BE2C (cell line): ENCODE data around the gene NAGPA.

Source experiments
- DNase-seq: peaks from one replicate; pipeline ENCODE4 v3.0.0-alpha.2; 2020
- H3K27me3 ChIP-seq: fragments of 250-450 bp; sonication (Bioruptor Pico); 2 replicates; pipeline ENCODE4 v1.5.1; 2020; ENCODE audit warnings: mild to moderate bottlenecking
- H3K36me3 ChIP-seq: fragments of 250-450 bp; sonication (Bioruptor Pico); 2 replicates; pipeline ENCODE4 v1.5.1; 2020; ENCODE audit warnings: mild to moderate bottlenecking
- H3K4me1 ChIP-seq: fragments of 250-450 bp; sonication (Bioruptor Pico); 2 replicates; pipeline ENCODE4 v1.5.1; 2020
- H3K4me3 ChIP-seq: 2 replicates; pipeline ENCODE4 v1.5.1; 2011; ENCODE audit warnings: low read depth, low read length
- H3K9me3 ChIP-seq: fragments of 250-450 bp; sonication (Bioruptor Pico); 2 replicates; pipeline ENCODE4 v1.5.1; 2020
- CTCF ChIP-seq: IDR thresholded peaks from 2 replicates; pipeline ENCODE4 v1.5.1; 2012; ENCODE audit warnings: mild to moderate bottlenecking, low read depth, low read length

Gene NAGPA

GRCh38 chr16:5011637-5012036 is 22.1 kb downstream of the NAGPA start:
- Histone ChIP-seq H3K9me3 (no peaks in the 10 kb centered on the region; the same call in 1 of the 2 replicates), H3K27me3 (peaks cover 45% of the 10 kb centered on the region)
- no peak for TF ChIP-seq CTCF

DNA sequence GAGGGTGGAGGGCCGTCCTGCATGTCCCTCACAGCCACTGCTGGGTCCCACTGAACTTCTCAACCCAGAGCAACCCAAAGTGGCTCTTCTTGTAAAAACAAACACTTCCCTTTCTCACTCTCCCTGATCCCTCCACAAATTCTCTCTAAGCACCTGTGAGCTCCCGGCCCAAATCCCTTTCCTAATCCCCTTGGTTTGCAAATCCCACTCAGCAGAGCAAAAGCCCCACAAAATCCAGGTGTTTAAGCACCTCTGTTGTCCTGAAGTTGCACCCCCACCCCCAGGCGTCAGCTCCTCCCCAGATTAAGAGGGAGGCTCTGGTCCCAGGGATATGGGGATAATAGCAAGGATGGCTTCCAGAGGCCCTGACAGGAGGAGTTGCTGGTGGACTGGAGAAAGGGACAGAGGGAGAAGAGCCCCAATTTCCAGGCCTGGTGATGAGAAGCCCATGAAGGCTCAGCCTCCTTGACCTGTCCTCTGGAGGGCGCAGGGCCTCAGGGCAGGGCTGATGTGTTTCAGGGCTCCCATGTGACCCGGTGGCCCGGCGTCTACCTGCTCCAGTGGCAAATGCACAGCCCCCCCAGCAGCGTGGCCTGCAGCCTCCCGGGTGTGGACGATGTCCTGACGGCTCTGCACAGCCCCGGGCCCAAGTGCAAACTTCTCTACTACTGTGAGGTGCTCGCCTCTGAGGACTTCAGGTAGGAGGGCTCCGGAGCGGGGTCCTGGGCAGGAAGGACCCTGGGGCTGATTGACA is 23.0 kb downstream of the NAGPA start:
- no peak for TF ChIP-seq CTCF
- no peaks in the 10 kb centered on the region; the same call in 1 of the 2 replicates for H3K9me3 ChIP-seq
- H3K27me3 ChIP-seq: peaks cover 45% of the 10 kb centered on the region
- no peak overlapping the region for H3K4me3 ChIP-seq
- no peaks in the 10 kb centered on the region for H3K36me3 ChIP-seq
- H3K4me1 ChIP-seq: no peaks in the 10 kb centered on the region
- no peak for DNase-seq

More at GRCh38 chr16:5011637-5012036, 22.1 kb downstream of the NAGPA start:
- Histone ChIP-seq H3K36me3 (no peaks in the 10 kb centered on the region), H3K4me3 (no peak overlapping the region), H3K4me1 (no peaks in the 10 kb centered on the region)
- no peak for DNase-seq

DNA sequence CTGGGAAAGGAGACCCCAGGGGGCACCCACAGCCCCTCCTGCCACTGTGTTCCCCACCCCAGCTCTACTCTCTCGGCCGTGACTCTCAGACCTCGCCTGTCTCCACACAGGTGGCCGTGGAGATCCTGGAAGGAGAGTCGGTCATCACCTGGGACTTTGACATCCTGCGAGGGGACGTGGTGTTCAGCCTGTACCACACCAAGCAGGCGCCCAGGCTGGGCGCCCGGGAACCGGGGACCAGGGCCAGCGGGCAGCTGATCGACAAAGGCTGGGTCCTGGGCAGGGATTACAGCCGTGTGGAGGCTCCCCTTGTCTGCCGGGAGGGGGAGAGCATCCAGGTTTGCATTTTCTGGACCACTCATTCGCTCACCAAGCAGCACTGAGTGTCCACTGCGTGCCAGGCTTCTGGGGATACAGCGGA is 25.4 kb downstream of the NAGPA start:
- peaks cover 49% of the 10 kb centered on the region for H3K27me3 ChIP-seq
- no peak overlapping the region for H3K4me3 ChIP-seq
- DNase-seq: no peak
- no peaks in the 10 kb centered on the region; the same call in 1 of the 2 replicates for H3K9me3 ChIP-seq
- H3K4me1 ChIP-seq: no peaks in the 10 kb centered on the region
- H3K36me3 ChIP-seq: no peaks in the 10 kb centered on the region
- no peak for TF ChIP-seq CTCF

DNA sequence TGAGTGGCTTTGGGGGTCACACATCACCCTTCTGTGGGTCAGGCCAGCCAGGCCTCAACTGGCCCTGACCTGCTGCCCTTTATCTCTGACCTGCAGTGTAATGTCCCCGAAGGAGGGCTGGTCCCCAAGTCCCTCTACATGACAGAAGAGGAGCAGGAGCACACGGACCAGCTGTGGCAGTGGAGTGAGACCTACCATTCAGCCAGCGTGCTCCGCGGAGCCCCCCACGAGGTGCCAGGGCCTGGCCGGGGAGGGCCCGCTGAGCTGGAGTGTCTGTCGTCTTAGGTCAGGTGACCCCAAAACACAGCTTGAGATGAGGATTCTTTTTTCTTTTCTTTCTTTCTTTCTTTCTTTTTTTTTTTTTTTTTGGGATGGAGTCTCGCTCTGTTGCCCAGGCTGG is 26.5 kb downstream of the NAGPA start:
- Histone ChIP-seq H3K9me3 (no peaks in the 10 kb centered on the region; the same call in 1 of the 2 replicates), H3K27me3 (peaks cover 47% of the 10 kb centered on the region), H3K4me1 (no peaks in the 10 kb centered on the region), H3K4me3 (no peak overlapping the region), H3K36me3 (no peaks in the 10 kb centered on the region)
- DNase-seq: no peak
- no peak for TF ChIP-seq CTCF

- no peak for TF ChIP-seq CTCF
- Histone ChIP-seq H3K4me3 (no peak overlapping the region), H3K4me1 (no peaks in the 10 kb centered on the region), H3K9me3 (no peaks in the 10 kb centered on the region; the same call in 1 of the 2 replicates), H3K36me3 (no peaks in the 10 kb centered on the region), H3K27me3 (peaks cover 40% of the 10 kb centered on the region)
- DNase-seq: no peak
Observed at GRCh38 chr16:5006348-5007193, 27.2 kb downstream of the NAGPA start.
